ENCODE data around the gene BMP10. TPM values are rescaled to one million over a fixed set of nuclear protein-coding genes. Genes with fewer than 3 reads are reported as not detected.

The BMP10 gene
- polyA plus RNA-seq, 1 of the 3 experiments (the other 2 are of a cell fraction) = not detected

DNA sequence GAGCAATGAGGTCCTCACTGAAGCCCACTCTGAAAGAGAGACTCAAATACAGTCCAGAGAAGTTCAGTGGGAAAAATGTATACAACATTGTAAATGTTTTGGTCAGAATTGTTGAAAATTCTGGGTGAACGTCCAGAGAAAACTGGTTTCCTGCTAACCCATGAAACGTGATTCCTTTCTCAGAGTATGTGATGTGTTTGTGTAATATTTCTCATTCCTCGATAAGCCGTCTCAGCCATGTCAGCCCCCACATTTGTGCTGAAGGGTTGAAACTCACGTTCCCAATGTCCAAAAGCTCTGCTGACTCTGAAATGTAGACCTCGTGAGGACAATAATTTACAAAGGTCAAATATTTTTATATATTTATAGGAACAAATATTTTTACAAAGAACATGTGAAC, 51.6 kb downstream of the BMP10 start:
- no peaks in the 10 kb centered on the region for H3F3A ChIP-seq (replicated peaks; ENCODE audit: insufficient read depth)
- no peak for DNase-seq
- H3K4me2 ChIP-seq = no peak overlapping the region
- ChIA-PET CTCF (interaction anchor here (1.8 kb wide), 1 partner anchor 9 kb away, joined by 4 read pairs; no protein-coding TSS in a partner anchor), POLR2A (no interaction called here)
- no peaks in the 10 kb centered on the region for H3K36me3 ChIP-seq (replicated peaks in 1 of 2; ENCODE audit: control insufficient read depth in 1 of 2, insufficient read depth in 2 of 2, low read length in 1 of 2)
- no peak overlapping the region for H3K27ac ChIP-seq (ENCODE audit: low read depth in 2 of 2, low read length in 1 of 2)
- H3K4me1 ChIP-seq (ENCODE audit: control insufficient read depth in 1 of 2, insufficient read depth in 2 of 2, low read depth in 1 of 2, low read length in 1 of 2) = peaks cover 0 to 3% of the 10 kb centered on the region in 2 experiments; a peak in 1 of 4 replicates
- WGBS (ENCODE audit: low lambda C conversion rate) = 79% methylated on average over 6 of the region's 6 CpGs
- no peaks in the 10 kb centered on the region for H3K9me2 ChIP-seq
- no peak overlapping the region for H3K9ac ChIP-seq
- H2AFZ ChIP-seq (ENCODE audit: low read depth) = no peak overlapping the region
- no peaks in the 10 kb centered on the region for H3K9me3 ChIP-seq
- no peaks in the 10 kb centered on the region for H3K27me3 ChIP-seq (ENCODE audit: insufficient read depth)
- H3K79me2 ChIP-seq (ENCODE audit: insufficient read depth) = no peaks in the 10 kb centered on the region
- no peaks in the 10 kb centered on the region for H4K20me1 ChIP-seq (ENCODE audit: insufficient read depth)
- no peak overlapping the region for H3K4me3 ChIP-seq (ENCODE audit: low read depth in 2 of 2, low read length in 1 of 2)
- TF ChIP-seq RCOR1 (IDR thresholded peaks at IDR 0.05; ENCODE audit: low read length) (no peak), RFX5 (IDR thresholded peaks at IDR 0.05; ENCODE audit: low read length) (no peak), TCF12 (IDR thresholded peaks at IDR 0.05) (no peak), SIN3A (IDR thresholded peaks at IDR 0.05; ENCODE audit: borderline replicate concordance, low read depth, low read length) (no peak), GABPA (IDR thresholded peaks at IDR 0.05; ENCODE audit: low read depth) (no peak), RXRA (IDR thresholded peaks at IDR 0.05; ENCODE audit: borderline replicate concordance, low read depth) (no peak), YY1 (IDR thresholded peaks at IDR 0.05; ENCODE audit: low read depth) (no peak), NRF1 (IDR thresholded peaks at IDR 0.05; ENCODE audit: low read depth, low read length) (no peak), EZH2phosphoT487 (IDR thresholded peaks at IDR 0.05; ENCODE audit: borderline replicate concordance, low read depth) (no peak), MEF2A (IDR thresholded peaks at IDR 0.05; ENCODE audit: borderline replicate concordance, low read depth) (no peak)
- TF ChIP-seq, protein P1, sequence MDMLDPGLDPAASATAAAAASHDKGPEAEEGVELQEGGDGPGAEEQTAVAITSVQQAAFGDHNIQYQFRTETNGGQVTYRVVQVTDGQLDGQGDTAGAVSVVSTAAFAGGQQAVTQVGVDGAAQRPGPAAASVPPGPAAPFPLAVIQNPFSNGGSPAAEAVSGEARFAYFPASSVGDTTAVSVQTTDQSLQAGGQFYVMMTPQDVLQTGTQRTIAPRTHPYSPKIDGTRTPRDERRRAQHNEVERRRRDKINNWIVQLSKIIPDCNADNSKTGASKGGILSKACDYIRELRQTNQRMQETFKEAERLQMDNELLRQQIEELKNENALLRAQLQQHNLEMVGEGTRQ (IDR thresholded peaks at IDR 0.05; ENCODE audit: borderline replicate concordance, low read depth, low read length) = no peak
- TF ChIP-seq, protein P2, sequence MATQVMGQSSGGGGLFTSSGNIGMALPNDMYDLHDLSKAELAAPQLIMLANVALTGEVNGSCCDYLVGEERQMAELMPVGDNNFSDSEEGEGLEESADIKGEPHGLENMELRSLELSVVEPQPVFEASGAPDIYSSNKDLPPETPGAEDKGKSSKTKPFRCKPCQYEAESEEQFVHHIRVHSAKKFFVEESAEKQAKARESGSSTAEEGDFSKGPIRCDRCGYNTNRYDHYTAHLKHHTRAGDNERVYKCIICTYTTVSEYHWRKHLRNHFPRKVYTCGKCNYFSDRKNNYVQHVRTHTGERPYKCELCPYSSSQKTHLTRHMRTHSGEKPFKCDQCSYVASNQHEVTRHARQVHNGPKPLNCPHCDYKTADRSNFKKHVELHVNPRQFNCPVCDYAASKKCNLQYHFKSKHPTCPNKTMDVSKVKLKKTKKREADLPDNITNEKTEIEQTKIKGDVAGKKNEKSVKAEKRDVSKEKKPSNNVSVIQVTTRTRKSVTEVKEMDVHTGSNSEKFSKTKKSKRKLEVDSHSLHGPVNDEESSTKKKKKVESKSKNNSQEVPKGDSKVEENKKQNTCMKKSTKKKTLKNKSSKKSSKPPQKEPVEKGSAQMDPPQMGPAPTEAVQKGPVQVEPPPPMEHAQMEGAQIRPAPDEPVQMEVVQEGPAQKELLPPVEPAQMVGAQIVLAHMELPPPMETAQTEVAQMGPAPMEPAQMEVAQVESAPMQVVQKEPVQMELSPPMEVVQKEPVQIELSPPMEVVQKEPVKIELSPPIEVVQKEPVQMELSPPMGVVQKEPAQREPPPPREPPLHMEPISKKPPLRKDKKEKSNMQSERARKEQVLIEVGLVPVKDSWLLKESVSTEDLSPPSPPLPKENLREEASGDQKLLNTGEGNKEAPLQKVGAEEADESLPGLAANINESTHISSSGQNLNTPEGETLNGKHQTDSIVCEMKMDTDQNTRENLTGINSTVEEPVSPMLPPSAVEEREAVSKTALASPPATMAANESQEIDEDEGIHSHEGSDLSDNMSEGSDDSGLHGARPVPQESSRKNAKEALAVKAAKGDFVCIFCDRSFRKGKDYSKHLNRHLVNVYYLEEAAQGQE (IDR thresholded peaks at IDR 0.05; ENCODE audit: low read depth, low read length) = no peak
- TF ChIP-seq, protein P3, sequence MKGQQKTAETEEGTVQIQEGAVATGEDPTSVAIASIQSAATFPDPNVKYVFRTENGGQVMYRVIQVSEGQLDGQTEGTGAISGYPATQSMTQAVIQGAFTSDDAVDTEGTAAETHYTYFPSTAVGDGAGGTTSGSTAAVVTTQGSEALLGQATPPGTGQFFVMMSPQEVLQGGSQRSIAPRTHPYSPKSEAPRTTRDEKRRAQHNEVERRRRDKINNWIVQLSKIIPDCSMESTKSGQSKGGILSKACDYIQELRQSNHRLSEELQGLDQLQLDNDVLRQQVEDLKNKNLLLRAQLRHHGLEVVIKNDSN (IDR thresholded peaks at IDR 0.05; ENCODE audit: borderline replicate concordance, low read depth) = no peak
- TF ChIP-seq, protein P4, sequence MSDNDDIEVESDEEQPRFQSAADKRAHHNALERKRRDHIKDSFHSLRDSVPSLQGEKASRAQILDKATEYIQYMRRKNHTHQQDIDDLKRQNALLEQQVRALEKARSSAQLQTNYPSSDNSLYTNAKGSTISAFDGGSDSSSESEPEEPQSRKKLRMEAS (IDR thresholded peaks at IDR 0.05; ENCODE audit: low read depth) = no peak
- TF ChIP-seq, protein P5, sequence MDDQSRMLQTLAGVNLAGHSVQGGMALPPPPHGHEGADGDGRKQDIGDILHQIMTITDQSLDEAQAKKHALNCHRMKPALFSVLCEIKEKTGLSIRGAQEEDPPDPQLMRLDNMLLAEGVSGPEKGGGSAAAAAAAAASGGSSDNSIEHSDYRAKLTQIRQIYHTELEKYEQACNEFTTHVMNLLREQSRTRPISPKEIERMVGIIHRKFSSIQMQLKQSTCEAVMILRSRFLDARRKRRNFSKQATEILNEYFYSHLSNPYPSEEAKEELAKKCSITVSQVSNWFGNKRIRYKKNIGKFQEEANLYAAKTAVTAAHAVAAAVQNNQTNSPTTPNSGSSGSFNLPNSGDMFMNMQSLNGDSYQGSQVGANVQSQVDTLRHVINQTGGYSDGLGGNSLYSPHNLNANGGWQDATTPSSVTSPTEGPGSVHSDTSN (IDR thresholded peaks at IDR 0.05) = no peak
- TF ChIP-seq, protein P6, sequence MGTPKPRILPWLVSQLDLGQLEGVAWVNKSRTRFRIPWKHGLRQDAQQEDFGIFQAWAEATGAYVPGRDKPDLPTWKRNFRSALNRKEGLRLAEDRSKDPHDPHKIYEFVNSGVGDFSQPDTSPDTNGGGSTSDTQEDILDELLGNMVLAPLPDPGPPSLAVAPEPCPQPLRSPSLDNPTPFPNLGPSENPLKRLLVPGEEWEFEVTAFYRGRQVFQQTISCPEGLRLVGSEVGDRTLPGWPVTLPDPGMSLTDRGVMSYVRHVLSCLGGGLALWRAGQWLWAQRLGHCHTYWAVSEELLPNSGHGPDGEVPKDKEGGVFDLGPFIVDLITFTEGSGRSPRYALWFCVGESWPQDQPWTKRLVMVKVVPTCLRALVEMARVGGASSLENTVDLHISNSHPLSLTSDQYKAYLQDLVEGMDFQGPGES (IDR thresholded peaks at IDR 0.05; ENCODE audit: low read depth, low read length) = no peak

Data from SK-N-SH (cell line).